HCT116 (cell line): Measurements from ENCODE around the gene DDX6. TPM values are rescaled to one million over a fixed set of nuclear protein-coding genes. Genes with fewer than 3 reads are reported as not detected.

Experiments used
- ATAC-seq: fragments of 200-7000 bp; cut with Tn5 transposase; 2 replicates; pipeline ENCODE4 v1.9.1; 2020; ENCODE audit warnings: mild to moderate bottlenecking, moderate library complexity
- BruUV-seq: library from RNA; stranded (reverse); fragments of 400-500 nt; replicated peaks from 2 replicates; lab custom pipeline; 2021; lab: Mats Ljungman, UMichigan
- CTCF ChIA-PET: fragments of 300-600 bp; sonication (Branson Sonifier 250); formaldehyde crosslinking; loops from one replicate; lab custom pipeline; 2021; ENCODE audit warnings: antibody characterized with exemption; lab: Charles Lee
- POLR2A ChIA-PET: fragments of 300-600, 350-600 bp; sonication (Branson Sonifier 250); formaldehyde crosslinking; loops from one replicate; lab custom pipeline; 2021; ENCODE audit warnings: antibody characterized with exemption; lab: Charles Lee
- RAD21 ChIA-PET, 2 experiments: fragments of 300-600 bp; sonication (Branson Sonifier 250); formaldehyde crosslinking; loops; one replicate each; lab custom pipeline; 2023; ENCODE audit warnings: low total read pairs in 2 of 2; ENCODE audit not compliant: uncharacterized antibody in 2 of 2, unreplicated experiment in 2 of 2, low non-redundant PET in 1 of 2; lab: Charles Lee
- DNase-seq: peaks from one replicate; pipeline ENCODE4 v3.0.0-alpha.2; 2010; ENCODE audit warnings: low read depth, low spot score
- H2AFZ ChIP-seq: fragments of 200-600 bp; shearing (Covaris generic), sonication (generic); 2 replicates; pipeline ENCODE4 v1.6.1; 2017; ENCODE audit warnings: low read depth, mixed run types, mixed read lengths, antibody characterized with exemption, low read length; ENCODE audit not compliant: poor library complexity, severe bottlenecking
- H3K27ac ChIP-seq: 2 replicates; pipeline ENCODE4 v1.5.1; 2012; ENCODE audit warnings: low read depth, low read length
- H3K27me3 ChIP-seq: fragments of 200-600 bp; sonication (generic); 2 replicates; pipeline ENCODE4 v1.6.1; 2016; ENCODE audit warnings: mixed run types, low read length, mixed read lengths; ENCODE audit not compliant: insufficient read depth
- H3K36me3 ChIP-seq, 2 experiments: fragments of 200-500 bp in 1 of 2; fragments of 200-600 bp in 1 of 2; sonication (Bioruptor generic) in 1 of 2; sonication (generic) in 1 of 2; 2 replicates each; pipeline versions ENCODE4 v1.5.1 to v1.6.1; 2014 to 2016; ENCODE audit warnings: low read length in 2 of 2, inconsistent platforms in 1 of 2, mixed read lengths in 1 of 2, mixed run types in 1 of 2; ENCODE audit not compliant: insufficient read depth in 2 of 2, control insufficient read depth in 1 of 2
- H3K4me1 ChIP-seq, 2 experiments: fragments of 200-600 bp in 1 of 2; sonication (generic) in 1 of 2; 2 replicates each; pipeline versions ENCODE4 v1.5.1 to v1.6.1; 2012 to 2017; ENCODE audit warnings: low read length in 2 of 2, inconsistent platforms in 1 of 2, mild to moderate bottlenecking in 1 of 2, mixed read lengths in 1 of 2, mixed run types in 1 of 2, moderate library complexity in 1 of 2; ENCODE audit not compliant: insufficient read depth in 2 of 2, control insufficient read depth in 1 of 2
- H3K4me2 ChIP-seq: fragments of 200-600 bp; sonication (generic); 2 replicates; pipeline ENCODE4 v1.6.1; 2017; ENCODE audit warnings: mixed run types, low read length, mixed read lengths
- H3K4me3 ChIP-seq, 2 experiments: fragments of 200-600 bp in 1 of 2; sonication (generic) in 1 of 2; replicated peaks in 1 of 2; 2 replicates each; pipeline ENCODE4 v1.5.1; 2011 to 2016; ENCODE audit warnings: low read length in 2 of 2, control low read depth in 1 of 2, low read depth in 1 of 2, mild to moderate bottlenecking in 1 of 2, mixed read lengths in 1 of 2, mixed run types in 1 of 2
- H3K79me2 ChIP-seq: fragments of 200-600 bp; sonication (generic); 2 replicates; pipeline ENCODE4 v1.6.1; 2017; ENCODE audit warnings: mild to moderate bottlenecking, mixed run types, low read length, moderate library complexity, mixed read lengths; ENCODE audit not compliant: insufficient read depth
- H3K9ac ChIP-seq: fragments of 200-600 bp; sonication (generic); 2 replicates; pipeline ENCODE4 v1.6.1; 2016; ENCODE audit warnings: low read length, mixed read lengths
- H3K9me2 ChIP-seq: fragments of 200-600 bp; sonication (generic), shearing (Covaris generic); 2 replicates; pipeline ENCODE4 v1.6.1; 2017; ENCODE audit warnings: mixed run types, mild to moderate bottlenecking, moderate library complexity; ENCODE audit not compliant: insufficient read depth
- H3K9me3 ChIP-seq, 2 experiments: fragments of 200-500 bp in 1 of 2; fragments of 200-600 bp in 1 of 2; sonication (Bioruptor generic) in 1 of 2; sonication (generic) in 1 of 2; 2 replicates each; pipeline ENCODE4 v1.6.1; 2014 to 2017; ENCODE audit warnings: low read length in 2 of 2, mixed read lengths in 2 of 2, inconsistent platforms in 1 of 2, low read depth in 1 of 2, mild to moderate bottlenecking in 1 of 2, mixed run types in 1 of 2, moderate library complexity in 1 of 2; ENCODE audit not compliant: control insufficient read depth in 1 of 2, insufficient read depth in 1 of 2
- H4K20me1 ChIP-seq: fragments of 200-600 bp; sonication (generic), shearing (Covaris generic); 2 replicates; pipeline ENCODE4 v1.6.1; 2017; ENCODE audit warnings: mixed run types, mild to moderate bottlenecking, moderate library complexity; ENCODE audit not compliant: insufficient read depth
- CBX3 ChIP-seq: IDR thresholded peaks from 2 replicates; pipeline ENCODE4 v1.6.1; 2012; ENCODE audit warnings: low read depth
- EGR1 ChIP-seq: IDR thresholded peaks from 2 replicates; pipeline ENCODE4 v1.6.1; 2012; ENCODE audit warnings: low read depth
- EZH2 ChIP-seq: fragments of 200-600 bp; sonication (generic); IDR thresholded peaks from 2 replicates; pipeline ENCODE4 v1.6.1; 2017; ENCODE audit warnings: antibody characterized with exemption, mixed run types
- POLR2AphosphoS5 ChIP-seq: IDR thresholded peaks from 2 replicates; pipeline ENCODE4 v1.6.1; 2011; ENCODE audit warnings: mild to moderate bottlenecking, low read depth, low read length, moderate library complexity
- SIN3A ChIP-seq: IDR thresholded peaks from 2 replicates; pipeline ENCODE4 v1.6.1; 2012; ENCODE audit warnings: low read depth
- SP1 ChIP-seq: IDR thresholded peaks from 2 replicates; pipeline ENCODE4 v1.6.1; 2012; ENCODE audit warnings: low read depth
- YY1 ChIP-seq: IDR thresholded peaks from 2 replicates; pipeline ENCODE4 v1.6.1; 2011; ENCODE audit warnings: low read length, low read depth, moderate library complexity, mild to moderate bottlenecking; ENCODE audit not compliant: insufficient replicate concordance; ENCODE audit errors: extremely low read depth
- ZFX ChIP-seq: fragments of 450-650 bp; IDR thresholded peaks from 2 replicates; pipeline ENCODE4 v1.6.1; 2017
- ZNF274 ChIP-seq: fragments of 200-500 bp; sonication (Bioruptor generic); IDR thresholded peaks from 2 replicates; pipeline ENCODE4 v1.6.1; 2014; ENCODE audit warnings: mild to moderate bottlenecking, low read depth, low read length, inconsistent platforms
- intact Hi-C: fragments of 100-400 bp; cut with micrococcal nuclease; formaldehyde crosslinking; loops from 2 replicates; pipeline ENCODE4 v1.10.0; 2022
- total RNA-seq: library from RNA; stranded (reverse); gene quantifications from one replicate; pipeline ENCODE4 v1.2.1, GENCODE V29; 2021; ENCODE audit not compliant: unreplicated experiment
- TF ChIP-seq, protein P1 (sequence below): IDR thresholded peaks from 2 replicates; pipeline ENCODE4 v1.6.1; 2012
- TF ChIP-seq, protein P2 (sequence below): IDR thresholded peaks from 2 replicates; pipeline ENCODE4 v1.6.1; 2011; ENCODE audit warnings: mild to moderate bottlenecking, low read length, moderate library complexity; ENCODE audit not compliant: insufficient replicate concordance; ENCODE audit errors: extremely low read depth

Gene DDX6
- total RNA-seq, 1 experiment from 2014 or later = 150 TPM

DNA sequence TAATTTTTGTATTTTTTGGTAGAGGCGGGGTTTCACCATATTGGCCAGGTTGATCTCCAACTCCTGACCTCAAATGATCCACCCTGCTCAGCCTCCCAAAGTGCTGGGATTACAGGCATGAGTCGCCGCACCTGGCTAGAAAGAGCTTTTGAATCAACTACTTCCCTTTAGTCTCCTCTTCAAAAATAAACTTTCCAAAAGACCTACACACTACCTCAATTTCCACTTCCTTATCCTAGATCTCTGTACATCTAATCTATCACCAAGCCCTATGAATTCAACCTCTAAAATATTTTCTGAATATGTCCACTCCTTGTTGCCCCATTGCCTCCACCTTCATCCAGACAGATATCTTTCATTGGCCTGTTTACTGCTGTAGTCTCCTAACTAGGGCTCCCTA is 13.1 kb upstream of the DDX6 start:
- ChIA-PET RAD21 (no interaction called here), CTCF (no interaction called here), POLR2A (interaction anchor here (3.2 kb wide), 1 partner anchor 11 kb away, joined by 18 read pairs; no protein-coding TSS in a partner anchor)
- Histone ChIP-seq H3K4me2 (no peak overlapping the region), H3K36me3 (no peaks in the 10 kb centered on the region), H3K79me2 (no peaks in the 10 kb centered on the region), H3K27me3 (no peaks in the 10 kb centered on the region), H3K4me3 (no peak overlapping the region), H3K9me3 (no peaks in the 10 kb centered on the region), H3K4me1 (no peaks in the 10 kb centered on the region), H3K27ac (no peak overlapping the region), H4K20me1 (no peaks in the 10 kb centered on the region), H3K9ac (no peak overlapping the region), H2AFZ (no peak overlapping the region), H3K9me2 (no peaks in the 10 kb centered on the region)
- no TSS peak for BruUV-seq
- DNase-seq (no peak), ATAC-seq (no peak)
- TF ChIP-seq YY1 (no peak), SIN3A (no peak), EZH2 (no peak), CBX3 (no peak), SP1 (no peak), EGR1 (no peak), POLR2AphosphoS5 (no peak), ZFX (no peak), ZNF274 (no peak)
- TF ChIP-seq, protein P1, sequence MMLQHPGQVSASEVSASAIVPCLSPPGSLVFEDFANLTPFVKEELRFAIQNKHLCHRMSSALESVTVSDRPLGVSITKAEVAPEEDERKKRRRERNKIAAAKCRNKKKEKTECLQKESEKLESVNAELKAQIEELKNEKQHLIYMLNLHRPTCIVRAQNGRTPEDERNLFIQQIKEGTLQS = no peak
- TF ChIP-seq, protein P2, sequence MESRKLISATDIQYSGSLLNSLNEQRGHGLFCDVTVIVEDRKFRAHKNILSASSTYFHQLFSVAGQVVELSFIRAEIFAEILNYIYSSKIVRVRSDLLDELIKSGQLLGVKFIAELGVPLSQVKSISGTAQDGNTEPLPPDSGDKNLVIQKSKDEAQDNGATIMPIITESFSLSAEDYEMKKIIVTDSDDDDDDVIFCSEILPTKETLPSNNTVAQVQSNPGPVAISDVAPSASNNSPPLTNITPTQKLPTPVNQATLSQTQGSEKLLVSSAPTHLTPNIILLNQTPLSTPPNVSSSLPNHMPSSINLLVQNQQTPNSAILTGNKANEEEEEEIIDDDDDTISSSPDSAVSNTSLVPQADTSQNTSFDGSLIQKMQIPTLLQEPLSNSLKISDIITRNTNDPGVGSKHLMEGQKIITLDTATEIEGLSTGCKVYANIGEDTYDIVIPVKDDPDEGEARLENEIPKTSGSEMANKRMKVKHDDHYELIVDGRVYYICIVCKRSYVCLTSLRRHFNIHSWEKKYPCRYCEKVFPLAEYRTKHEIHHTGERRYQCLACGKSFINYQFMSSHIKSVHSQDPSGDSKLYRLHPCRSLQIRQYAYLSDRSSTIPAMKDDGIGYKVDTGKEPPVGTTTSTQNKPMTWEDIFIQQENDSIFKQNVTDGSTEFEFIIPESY = no peak
- intact Hi-C loops = no loop called here
